Activated naive CD8-positive, alpha-beta T cell treated with anti-CD3 and anti-CD28 coated beads, Interleukin-2, amount 50 U/mL, for 24 hours (primary cell): Measurements from ENCODE around the gene HBEGF.

ENCODE experiments used
- ATAC-seq: fragments of 150-1000 bp; cut with Tn5 transposase; one replicate; pipeline ENCODE4 v1.10.0; 2021
- DNase-seq: peaks from one replicate; pipeline ENCODE4 v3.0.0; 2021
- H3K27ac Mint-ChIP-seq: one replicate; pipeline ENCODE4 v1.8.0; 2021; ENCODE audit warnings: mild to moderate bottlenecking, mixed read lengths
- H3K27me3 Mint-ChIP-seq: one replicate; pipeline ENCODE4 v1.8.0; 2021; ENCODE audit warnings: mixed read lengths
- H3K36me3 Mint-ChIP-seq: one replicate; pipeline ENCODE4 v1.8.0; 2021; ENCODE audit warnings: low read depth, mixed read lengths
- H3K4me1 Mint-ChIP-seq: one replicate; pipeline ENCODE4 v1.8.0; 2021; ENCODE audit warnings: mixed read lengths
- H3K4me3 Mint-ChIP-seq: one replicate; pipeline ENCODE4 v1.8.0; 2021; ENCODE audit warnings: mild to moderate bottlenecking, moderate library complexity, mixed read lengths
- H3K9me3 Mint-ChIP-seq: one replicate; pipeline ENCODE4 v1.8.0; 2021; ENCODE audit warnings: mixed read lengths

Gene HBEGF

DNA sequence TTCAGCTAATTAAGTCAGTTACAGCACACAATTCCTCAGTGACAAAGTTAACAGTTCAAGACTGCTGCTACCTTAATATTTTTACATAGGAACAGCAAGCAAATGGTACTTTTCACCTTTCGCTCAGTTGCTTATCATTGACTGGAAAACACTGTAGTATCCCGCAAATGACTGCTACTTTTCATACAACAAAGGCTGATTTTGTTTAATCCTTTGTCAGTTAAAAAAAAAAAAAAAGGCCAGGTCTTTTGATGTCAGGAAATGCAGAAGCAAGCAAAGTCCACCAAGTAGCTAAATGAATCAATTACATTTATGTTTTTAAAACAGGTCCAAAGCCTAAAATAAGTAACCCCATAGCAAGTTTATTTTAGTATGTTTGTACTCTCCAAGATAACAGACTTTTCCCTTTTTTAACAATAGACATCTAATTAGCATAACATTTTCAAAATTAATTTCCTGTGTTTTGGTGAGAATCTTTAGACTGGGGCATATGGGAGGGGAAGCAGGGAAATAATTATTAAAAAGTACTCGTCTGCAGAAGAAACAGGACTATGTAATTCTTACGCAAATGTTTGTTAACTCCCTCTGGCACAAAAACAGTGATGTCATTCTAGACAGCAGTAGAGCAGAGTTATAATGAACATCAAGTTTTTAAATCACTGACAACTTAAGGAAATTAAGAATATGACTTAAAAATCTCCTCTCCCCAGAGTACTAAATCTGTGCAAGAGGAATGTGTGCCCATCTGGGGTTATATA is 53.1 kb downstream of the HBEGF start:
- ATAC-seq (no peak), DNase-seq (no peak)
- Mint-ChIP-seq H3K27ac (no peak overlapping the region), H3K9me3 (no peaks in the 10 kb centered on the region), H3K27me3 (no peaks in the 10 kb centered on the region), H3K36me3 (peaks cover 17% of the 10 kb centered on the region), H3K4me1 (peaks cover 44% of the 10 kb centered on the region), H3K4me3 (no peak overlapping the region)

DNA sequence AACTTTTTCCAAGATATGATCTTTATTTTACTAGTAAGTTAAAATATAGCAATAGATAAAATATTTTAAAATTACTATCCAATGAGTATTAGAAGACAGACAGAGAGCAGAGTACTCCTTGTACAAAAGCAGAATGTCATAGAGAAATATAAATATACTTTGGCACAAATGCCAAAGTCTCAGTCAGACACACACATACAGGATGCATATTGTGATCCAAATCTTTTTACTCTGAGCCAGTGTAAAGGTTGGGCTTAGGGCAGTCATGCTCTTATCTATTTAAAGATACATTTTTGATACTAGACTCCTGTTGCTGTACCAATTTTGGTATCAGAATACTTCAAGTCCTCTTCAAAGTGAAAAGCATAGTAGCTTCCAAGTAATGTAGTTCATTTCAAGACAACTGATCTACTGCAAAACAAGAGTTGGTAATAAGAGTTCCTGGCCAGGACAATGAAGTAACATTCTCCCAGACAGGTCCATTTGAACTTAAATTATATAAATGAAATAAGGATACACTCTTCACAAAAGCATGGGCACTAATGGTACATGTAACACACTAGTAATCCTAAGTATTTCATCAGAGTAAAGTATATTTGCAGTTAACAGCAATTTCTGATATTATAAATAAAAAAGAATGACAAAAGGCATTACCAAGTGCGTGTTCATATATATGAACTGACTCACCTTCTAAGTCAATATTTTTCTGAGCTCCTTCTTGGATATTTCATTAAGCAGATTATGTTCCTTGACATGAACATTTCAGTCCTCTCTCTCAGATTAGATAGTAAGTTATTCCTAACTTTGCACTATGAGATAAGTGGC is 54.0 kb downstream of the HBEGF start:
- no peaks in the 10 kb centered on the region for H3K27me3 Mint-ChIP-seq
- no peaks in the 10 kb centered on the region for H3K9me3 Mint-ChIP-seq
- H3K4me3 Mint-ChIP-seq = no peak overlapping the region
- peaks cover 38% of the 10 kb centered on the region for H3K4me1 Mint-ChIP-seq
- no peak for ATAC-seq
- peaks cover 11% of the 10 kb centered on the region for H3K36me3 Mint-ChIP-seq
- no peak for DNase-seq
- no peak overlapping the region for H3K27ac Mint-ChIP-seq

DNA sequence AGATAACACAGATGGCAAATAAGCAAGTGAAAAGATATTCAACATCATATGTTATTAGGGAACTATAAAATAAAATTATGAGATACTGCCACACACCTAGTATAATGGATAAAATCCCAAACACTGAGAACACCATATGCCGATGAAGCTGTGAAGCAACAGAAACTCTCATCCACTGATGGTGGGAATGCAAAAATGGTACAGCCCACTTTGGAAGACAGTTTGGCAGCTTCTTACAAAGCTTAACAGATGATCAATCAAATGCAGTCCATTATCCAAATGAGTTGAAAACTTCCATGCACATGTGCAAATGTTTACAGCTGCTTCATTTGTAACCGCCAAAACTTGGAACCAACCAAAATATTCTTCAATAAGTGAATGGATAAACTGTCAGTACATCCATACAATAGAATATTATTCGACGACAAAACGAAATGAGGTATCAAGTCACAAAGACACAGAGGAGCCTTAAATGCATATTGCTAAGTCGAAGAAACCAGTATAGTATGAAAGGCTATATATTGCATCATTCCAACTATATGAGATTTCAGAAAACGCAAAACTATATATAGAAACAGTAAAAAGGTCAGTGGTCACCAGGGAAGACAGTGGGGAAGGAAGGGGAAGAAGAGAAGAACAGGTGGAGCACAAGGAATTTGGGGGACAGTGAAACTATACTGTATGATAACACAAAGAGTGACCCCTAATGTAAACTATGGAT is 58.4 kb downstream of the HBEGF start:
- Mint-ChIP-seq H3K4me1 (peaks cover 20% of the 10 kb centered on the region), H3K36me3 (no peaks in the 10 kb centered on the region), H3K9me3 (no peaks in the 10 kb centered on the region), H3K27me3 (no peaks in the 10 kb centered on the region), H3K27ac (no peak overlapping the region), H3K4me3 (no peak overlapping the region)
- DNase-seq = no peak
- ATAC-seq = no peak

DNA sequence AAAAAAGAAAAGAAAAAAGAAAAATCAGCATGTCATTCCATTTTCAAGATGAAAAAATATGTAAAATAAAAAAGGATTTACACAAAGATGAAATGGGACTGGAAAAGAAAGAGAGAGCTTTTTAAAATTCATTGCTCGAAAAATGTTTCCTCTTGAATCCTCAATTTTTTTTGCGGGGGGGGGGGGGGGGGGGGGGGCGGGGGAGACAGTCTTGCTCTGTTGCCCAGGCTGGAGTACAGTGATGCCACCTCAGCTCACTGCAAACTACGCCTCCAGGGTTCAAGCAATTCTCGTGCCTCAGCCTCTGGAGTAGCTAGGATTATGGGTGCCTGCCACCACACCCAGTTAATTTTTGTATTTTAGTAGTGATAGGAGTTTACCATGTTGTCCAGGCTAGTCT is 60.0 kb downstream of the HBEGF start:
- H3K27me3 Mint-ChIP-seq = no peaks in the 10 kb centered on the region
- no peak overlapping the region for H3K4me3 Mint-ChIP-seq
- ATAC-seq (no peak), DNase-seq (no peak)
- H3K9me3 Mint-ChIP-seq = no peaks in the 10 kb centered on the region
- no peaks in the 10 kb centered on the region for H3K36me3 Mint-ChIP-seq
- H3K27ac Mint-ChIP-seq = no peak overlapping the region
- H3K4me1 Mint-ChIP-seq = peaks cover 25% of the 10 kb centered on the region

DNA sequence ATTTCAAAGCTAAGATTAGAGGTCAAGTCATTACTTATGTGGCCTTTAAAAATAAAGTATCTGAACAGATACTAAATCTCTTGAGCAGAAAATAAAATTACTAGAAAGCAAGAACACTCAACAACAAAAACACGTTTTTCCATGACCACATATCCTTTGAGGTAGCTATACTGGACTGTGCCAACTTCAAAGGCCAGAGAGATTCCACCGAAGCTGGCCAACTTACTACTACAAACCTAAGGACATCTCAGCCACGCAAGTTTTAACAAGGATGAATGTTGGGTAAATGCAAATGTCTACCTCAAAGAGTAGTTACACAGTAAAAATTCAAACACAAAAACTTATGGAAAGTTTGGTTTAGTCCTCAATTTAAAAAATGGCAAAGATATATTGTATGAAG is 62.4 kb downstream of the HBEGF start:
- H3K4me3 Mint-ChIP-seq = no peak overlapping the region
- H3K27me3 Mint-ChIP-seq = no peaks in the 10 kb centered on the region
- DNase-seq = no peak
- H3K36me3 Mint-ChIP-seq = peaks cover 5% of the 10 kb centered on the region
- no peaks in the 10 kb centered on the region for H3K9me3 Mint-ChIP-seq
- H3K4me1 Mint-ChIP-seq = peaks cover 25% of the 10 kb centered on the region
- no peak for ATAC-seq
- no peak overlapping the region for H3K27ac Mint-ChIP-seq
